HT1080 (cell line): ENCODE results near the gene DHX15. TPM values are rescaled to one million over a fixed set of nuclear protein-coding genes. Genes with fewer than 3 reads are reported as not detected.
"Not testable (repeated sequence)": the region's sequence is repeated elsewhere in the genome, so short reads cannot be mapped to it uniquely, and the experiment has no call there.

Source experiments
- DNase-seq: peaks from one replicate; pipeline ENCODE4 v3.0.0-alpha.2; 2015; ENCODE audit warnings: low read depth
- total RNA-seq: library from RNA; depleted of rRNA; stranded (reverse); fragments of >200 nt; shearing (Covaris generic); gene quantifications from 2 replicates; pipeline ENCODE4 v1.2.3, GENCODE V29; 2014

Gene DHX15
- total RNA-seq, 1 experiment from 2014 or later: 275 TPM

- no peak for DNase-seq
Measured at GRCh38 chr4:24550441-24551175, 33.7 kb downstream of the DHX15 start.

- no peak for DNase-seq
Measured at GRCh38 chr4:24547979-24548378, 36.4 kb downstream of the DHX15 start.

DNA sequence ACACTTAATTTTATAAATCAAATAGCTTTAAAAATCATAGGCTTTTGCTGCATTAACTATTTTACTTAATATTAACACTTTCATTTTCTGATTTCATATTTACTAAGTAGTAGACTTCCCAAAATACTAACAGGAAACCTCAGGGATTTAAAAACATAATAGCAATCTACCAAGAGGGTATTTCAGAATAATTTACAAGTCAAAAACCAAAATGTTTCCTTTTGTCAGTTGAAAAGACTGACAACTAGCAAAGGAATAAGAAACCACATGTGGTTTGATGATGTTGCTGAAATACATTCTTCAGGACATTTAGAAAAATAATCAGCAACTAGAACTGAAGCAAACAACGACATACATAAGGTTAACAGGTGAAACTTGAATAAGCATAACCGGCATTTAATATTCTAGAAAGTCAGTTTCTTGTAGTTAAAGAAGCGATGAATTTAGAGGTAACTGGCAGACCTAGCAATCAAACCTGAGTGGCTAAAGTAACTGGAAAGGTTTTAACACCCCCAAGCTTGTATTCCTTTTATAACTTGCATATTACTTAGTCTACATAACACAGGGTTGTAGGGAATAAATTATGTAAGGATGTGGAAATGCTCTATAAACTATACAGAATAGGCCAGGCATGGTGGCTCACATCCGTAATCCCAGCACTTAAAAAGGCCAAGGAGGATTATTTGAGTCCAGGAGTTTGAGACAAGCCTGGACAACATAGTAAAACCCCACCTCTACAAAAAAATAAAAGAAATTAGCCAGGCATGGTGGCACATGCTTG, 40.0 kb downstream of the DHX15 start:
- DNase-seq: no peak

DNA sequence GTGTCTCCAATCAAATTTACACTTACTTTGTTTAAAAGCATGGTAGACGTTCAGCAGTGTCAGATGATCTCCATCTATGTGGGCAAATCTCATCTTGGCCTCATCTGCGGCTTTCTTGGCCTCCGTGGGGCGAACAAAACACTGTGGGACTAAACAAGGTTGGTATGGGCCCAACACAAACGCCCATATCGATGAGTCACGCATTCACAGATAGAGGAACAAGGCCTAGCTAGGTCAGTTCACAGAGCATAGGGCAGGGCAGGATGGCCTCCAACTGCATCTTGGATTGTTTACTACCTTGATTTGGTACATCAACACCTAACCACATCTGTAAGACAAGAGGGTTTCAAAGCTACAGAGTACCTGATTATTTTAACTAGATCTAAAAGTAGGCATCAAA, 47.3 kb downstream of the DHX15 start:
- no peak for DNase-seq

GRCh38 chr4:24535399-24535798, 49.0 kb downstream of the DHX15 start:
- DNase-seq: no peak

- DNase-seq: no peak
Measured at GRCh38 chr4:24533364-24533763, 51.0 kb downstream of the DHX15 start.

- no peak for DNase-seq
Measured at GRCh38 chr4:24529555-24529954, 54.8 kb downstream of the DHX15 start.

DNA sequence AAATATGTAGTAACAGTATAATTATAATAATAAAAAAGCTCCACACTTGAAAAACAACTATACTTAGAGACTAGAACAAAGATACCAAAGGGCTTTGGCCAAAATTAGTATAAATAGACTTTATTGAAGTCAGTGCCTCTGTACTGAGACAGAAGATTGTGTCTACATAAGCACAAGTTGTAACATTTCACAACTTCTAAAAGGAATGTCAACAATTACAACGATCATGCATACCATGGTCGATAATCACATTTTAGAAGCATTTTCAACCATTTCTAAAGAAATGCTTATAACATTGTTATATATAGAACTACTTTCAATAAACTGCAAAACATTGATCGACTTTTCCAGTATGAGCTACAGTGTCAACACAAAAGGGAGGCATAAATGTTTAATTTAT, 57.0 kb downstream of the DHX15 start:
- no peak for DNase-seq

DNA sequence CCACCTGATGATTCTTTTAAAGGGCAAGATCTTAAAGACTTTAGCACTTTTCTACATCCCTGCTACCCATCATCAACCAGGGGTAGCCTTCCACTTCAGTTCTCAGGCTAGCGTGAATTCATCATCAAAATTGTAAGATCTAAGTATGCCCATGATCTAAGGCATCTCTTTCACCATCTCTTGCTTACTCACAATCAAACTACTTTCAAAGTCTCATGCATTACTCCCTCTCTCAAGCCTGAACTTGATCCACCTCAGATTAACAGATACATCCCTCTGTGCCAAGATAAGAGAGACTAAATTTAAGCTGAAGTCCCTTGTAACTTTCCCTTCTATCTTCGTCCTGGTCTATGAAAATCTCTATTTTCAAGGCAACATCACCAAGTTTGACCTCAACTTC, 62.8 kb downstream of the DHX15 start:
- DNase-seq: no peak

DNA sequence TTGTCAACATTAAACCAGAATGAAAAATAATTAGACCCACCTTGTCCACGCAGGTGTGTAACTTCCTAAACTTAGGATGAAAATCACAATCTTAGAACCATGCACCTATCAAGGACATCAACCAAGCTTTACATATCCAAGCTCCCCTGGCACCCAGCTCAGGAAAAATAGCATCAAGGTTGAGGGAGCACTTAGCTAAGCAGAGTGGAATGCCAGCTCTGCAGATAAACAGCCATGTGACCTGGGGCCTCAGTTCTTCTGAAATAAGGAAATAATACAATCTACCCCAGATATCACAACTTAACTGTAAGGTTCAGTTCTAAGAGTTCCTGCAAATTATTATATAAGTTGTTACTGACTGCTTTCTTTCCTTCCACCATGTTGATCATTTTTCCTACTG, 64.7 kb downstream of the DHX15 start:
- no peak for DNase-seq

DNA sequence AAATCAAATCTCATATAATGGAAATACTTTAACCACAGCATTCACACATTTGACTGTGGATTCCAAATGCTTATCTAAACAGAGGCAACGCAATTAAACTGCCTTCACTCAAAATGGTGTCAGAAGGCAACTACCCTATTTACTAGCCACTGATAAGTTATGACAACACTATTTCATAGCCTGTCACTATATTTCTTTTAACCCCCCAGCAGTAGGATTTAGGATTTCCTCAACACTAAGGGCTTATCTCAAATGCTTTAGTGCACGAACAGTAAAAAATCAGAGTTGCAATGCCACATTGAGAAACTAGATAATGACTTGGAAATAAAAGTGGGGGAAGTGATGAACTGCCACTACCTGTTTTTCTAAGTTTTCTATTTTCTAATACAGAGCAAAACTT, 66.7 kb downstream of the DHX15 start:
- no peak for DNase-seq

- no peak for DNase-seq
Measured at GRCh38 chr4:24516926-24517325, 67.4 kb downstream of the DHX15 start.

GRCh38 chr4:24515698-24516097, 68.7 kb downstream of the DHX15 start:
- peak; percentile 19 for DNase-seq

GRCh38 chr4:24514808-24515207, 69.5 kb downstream of the DHX15 start:
- DNase-seq: no peak

DNA sequence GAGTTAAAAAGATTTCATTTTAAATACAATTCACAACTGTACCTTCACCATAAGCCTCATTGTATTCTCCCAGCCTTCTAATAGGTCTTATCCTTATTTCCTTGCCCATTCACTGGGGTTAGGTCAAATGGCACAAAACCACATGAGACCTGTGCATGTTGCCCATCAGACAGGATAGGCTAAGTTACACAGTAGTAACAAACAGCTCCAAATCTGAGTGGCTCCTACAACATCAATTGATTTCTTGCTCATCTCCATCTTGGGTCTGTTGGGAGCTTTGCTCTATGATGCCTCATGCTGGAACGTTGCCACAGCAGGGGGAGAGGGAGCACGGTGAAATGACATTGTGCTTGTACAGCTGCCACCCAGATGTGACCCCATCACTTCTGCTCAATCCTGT, 70.6 kb downstream of the DHX15 start:
- DNase-seq: no peak

DNA sequence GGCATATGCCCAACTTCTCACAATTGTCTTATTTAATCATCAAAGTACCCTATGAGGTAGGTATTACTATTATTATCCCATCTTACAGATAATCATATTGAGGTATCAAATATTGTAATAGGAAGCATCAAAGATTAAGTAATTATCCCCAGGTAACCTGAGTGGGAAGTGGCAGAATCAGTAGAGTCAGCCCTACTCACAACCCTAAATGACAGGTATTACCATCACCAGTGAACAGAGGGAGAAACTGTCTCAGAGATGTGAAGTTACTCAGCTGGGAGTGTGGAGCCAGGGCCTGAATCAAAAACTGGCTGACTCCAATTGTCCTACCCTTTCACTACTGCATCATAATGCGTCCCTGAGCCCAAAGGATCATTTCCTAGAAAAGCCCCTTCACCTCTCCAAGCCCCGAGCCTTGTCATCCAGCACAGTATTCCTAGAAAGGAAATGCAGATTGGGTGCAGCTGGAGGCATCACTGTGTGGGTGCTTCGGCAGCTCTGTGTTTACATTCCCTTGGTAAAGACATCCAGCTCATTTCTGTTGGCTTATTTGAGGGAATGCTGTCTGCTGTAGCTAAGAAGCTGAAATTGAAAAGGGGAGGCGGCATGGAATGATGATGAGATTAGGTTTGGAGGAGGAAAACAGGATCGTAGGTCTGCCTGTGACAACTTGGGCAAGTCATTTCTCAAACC, 72.8 kb downstream of the DHX15 start:
- no peak for DNase-seq

DNA sequence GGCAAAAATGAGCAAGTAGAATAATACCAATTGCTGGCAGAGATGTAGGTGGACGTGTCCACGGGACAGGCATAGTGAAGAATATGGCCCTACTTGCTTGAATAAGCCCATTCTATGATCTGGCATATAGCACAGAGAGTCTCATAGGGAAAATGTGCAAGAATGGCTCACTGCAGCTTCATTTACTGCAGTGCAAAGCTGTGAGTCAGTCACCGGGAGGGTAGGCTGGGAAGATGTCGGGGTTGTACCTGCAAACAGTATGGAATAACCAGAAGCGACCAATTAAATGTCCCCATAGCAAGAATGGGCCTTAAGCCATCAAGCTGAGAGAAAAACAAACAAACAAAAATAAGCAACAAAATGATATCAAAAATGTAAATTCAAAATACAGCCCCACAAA, 74.3 kb downstream of the DHX15 start:
- no peak for DNase-seq

DNA sequence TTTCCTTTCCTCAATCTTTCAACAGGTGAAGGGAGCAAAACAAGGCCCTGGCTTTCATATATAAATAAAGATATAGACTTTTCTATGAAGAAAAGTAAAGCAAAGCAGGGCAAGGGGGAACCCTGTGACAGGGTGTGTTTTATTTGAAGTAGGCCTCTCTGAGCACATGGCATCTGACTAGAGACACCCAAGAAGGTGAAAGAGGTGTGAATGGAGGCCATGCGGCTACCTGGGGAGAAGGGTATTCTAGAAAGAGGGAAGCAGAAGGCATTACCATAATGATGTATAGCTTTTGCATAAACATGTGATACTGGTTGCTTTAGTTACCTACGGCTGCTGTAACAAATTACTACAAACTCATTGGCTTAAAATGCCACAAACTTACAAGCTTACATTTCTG, 75.8 kb downstream of the DHX15 start:
- DNase-seq: no peak

- no peak for DNase-seq
Measured at GRCh38 chr4:24507439-24507838, 76.9 kb downstream of the DHX15 start.

DNA sequence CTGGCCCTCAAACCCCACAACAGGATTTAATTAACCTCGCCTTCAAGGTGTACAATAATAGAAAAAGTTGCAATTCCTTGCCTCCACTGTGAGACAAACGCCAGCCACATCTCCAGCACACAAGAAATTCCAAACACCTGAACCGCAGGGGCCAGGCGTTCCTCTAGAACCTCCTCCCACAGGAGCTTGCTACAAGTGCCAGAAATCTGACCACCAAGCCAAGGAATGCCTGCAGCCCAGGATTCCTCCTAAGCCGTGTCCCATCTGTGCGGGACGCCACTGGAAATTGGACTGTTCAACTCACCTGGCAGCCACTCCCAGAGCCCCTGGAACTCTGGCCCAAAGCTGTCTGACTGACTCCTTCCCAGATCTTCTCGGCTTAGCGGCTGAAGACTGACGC, 81.3 kb downstream of the DHX15 start:
- DNase-seq: not testable (repeated sequence)

GRCh38 chr4:24497221-24497620, 87.1 kb downstream of the DHX15 start:
- no peak for DNase-seq

DNA sequence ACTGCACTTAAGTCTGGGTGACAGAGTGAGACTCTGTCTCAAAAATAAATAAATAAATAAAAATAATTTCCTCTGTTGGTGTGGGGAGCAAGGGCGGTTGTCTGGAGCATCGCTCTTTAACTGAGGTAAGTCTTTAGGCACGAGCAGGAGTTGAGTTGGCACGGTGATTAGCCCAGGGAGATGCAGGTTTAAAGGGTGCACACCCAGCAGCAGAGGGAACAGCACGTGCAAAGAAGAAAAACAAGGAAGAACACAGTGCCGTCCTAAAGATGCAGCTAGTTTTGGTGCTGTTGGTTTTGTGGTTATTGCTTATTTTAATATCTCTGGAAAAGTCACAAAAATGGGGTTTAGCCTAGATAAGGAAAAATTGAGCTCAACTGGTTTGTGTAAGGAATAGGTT, 87.8 kb downstream of the DHX15 start:
- DNase-seq: no peak
